Liver (tissue), 3 donors: ENCODE measurements around the gene INPP5J.

ENCODE experiments used
- EGR1 ChIP-seq, 2 donors: IDR thresholded peaks; 2 replicates each; pipeline ENCODE4 v1.6.1; 2016 to 2018; ENCODE audit warnings: antibody characterized with exemption in 2 of 2, low read depth in 2 of 2
- HNF4A ChIP-seq, 2 donors: conservative IDR thresholded peaks; 2 replicates each; pipeline ENCODE4 v1.6.1; 2016; ENCODE audit warnings: antibody characterized with exemption in 2 of 2, mild to moderate bottlenecking in 2 of 2
- JUND ChIP-seq, 2 donors: IDR thresholded peaks; 2 replicates each; pipeline ENCODE4 v1.6.1; 2016; ENCODE audit warnings: antibody characterized with exemption in 2 of 2
- RAD21 ChIP-seq, 2 donors: IDR thresholded peaks; 2 replicates each; pipeline ENCODE4 v1.6.1; 2016; ENCODE audit warnings: antibody characterized with exemption in 2 of 2, mild to moderate bottlenecking in 2 of 2
- SP1 ChIP-seq: IDR thresholded peaks from 2 replicates; pipeline ENCODE4 v1.6.1; 2018; ENCODE audit warnings: antibody characterized with exemption, mild to moderate bottlenecking
- TAF1 ChIP-seq: conservative IDR thresholded peaks from 2 replicates; pipeline ENCODE4 v1.6.1; 2016; ENCODE audit warnings: antibody characterized with exemption, mild to moderate bottlenecking
- YY1 ChIP-seq: IDR thresholded peaks from 2 replicates; pipeline ENCODE4 v1.6.1; 2016; ENCODE audit warnings: antibody characterized with exemption, mild to moderate bottlenecking
- TF ChIP-seq, protein P1 (sequence below): fragments of 150-350 bp; IDR thresholded peaks from 2 replicates; pipeline ENCODE4 v1.5.1; 2017; ENCODE audit warnings: improper control_type of control experiment, low read depth, low read length; ENCODE audit not compliant: missing input control
- TF ChIP-seq, protein P2 (sequence below): IDR thresholded peaks from 2 replicates; pipeline ENCODE4 v1.6.1; 2016; ENCODE audit warnings: antibody characterized with exemption
- TF ChIP-seq, protein P3 (sequence below): IDR thresholded peaks from 2 replicates; pipeline ENCODE4 v1.6.1; 2016; ENCODE audit warnings: antibody characterized with exemption, mild to moderate bottlenecking
- donor health status: healthy.
- donor health status: healthy.

DNA sequence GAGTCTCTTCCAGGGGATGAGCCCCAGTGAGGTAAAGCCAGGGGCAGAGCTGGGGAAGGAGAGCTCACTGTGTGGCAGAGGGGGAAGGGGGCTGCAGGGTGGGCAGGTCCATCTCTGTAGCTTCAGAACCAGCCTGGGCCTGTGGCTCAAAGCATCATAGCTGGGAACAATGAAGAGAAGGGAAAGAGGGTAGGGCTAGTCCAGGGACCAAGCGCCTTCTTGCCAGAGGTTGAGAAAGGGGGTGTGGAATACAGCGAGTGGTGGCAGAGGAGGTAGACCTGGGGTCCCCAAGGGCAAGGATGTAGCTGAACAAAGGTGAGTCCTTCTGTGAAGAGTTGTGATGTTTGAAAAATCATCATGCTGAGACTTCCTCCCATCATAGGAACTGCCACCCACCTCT, 18.8 kb downstream of the INPP5J start:
- TF ChIP-seq YY1 (no peak), HNF4A (conservative IDR thresholded peaks at IDR 0.05) (no peak), RAD21 (IDR thresholded peaks at IDR 0.05) (no peak), TAF1 (no peak), SP1 (no peak), JUND (IDR thresholded peaks at IDR 0.05) (no peak), EGR1 (IDR thresholded peaks at IDR 0.05; ENCODE audit: low read depth in 2 of 2) (no peak)
- TF ChIP-seq, protein P1, sequence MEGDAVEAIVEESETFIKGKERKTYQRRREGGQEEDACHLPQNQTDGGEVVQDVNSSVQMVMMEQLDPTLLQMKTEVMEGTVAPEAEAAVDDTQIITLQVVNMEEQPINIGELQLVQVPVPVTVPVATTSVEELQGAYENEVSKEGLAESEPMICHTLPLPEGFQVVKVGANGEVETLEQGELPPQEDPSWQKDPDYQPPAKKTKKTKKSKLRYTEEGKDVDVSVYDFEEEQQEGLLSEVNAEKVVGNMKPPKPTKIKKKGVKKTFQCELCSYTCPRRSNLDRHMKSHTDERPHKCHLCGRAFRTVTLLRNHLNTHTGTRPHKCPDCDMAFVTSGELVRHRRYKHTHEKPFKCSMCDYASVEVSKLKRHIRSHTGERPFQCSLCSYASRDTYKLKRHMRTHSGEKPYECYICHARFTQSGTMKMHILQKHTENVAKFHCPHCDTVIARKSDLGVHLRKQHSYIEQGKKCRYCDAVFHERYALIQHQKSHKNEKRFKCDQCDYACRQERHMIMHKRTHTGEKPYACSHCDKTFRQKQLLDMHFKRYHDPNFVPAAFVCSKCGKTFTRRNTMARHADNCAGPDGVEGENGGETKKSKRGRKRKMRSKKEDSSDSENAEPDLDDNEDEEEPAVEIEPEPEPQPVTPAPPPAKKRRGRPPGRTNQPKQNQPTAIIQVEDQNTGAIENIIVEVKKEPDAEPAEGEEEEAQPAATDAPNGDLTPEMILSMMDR, result no peak
- TF ChIP-seq, protein P2, sequence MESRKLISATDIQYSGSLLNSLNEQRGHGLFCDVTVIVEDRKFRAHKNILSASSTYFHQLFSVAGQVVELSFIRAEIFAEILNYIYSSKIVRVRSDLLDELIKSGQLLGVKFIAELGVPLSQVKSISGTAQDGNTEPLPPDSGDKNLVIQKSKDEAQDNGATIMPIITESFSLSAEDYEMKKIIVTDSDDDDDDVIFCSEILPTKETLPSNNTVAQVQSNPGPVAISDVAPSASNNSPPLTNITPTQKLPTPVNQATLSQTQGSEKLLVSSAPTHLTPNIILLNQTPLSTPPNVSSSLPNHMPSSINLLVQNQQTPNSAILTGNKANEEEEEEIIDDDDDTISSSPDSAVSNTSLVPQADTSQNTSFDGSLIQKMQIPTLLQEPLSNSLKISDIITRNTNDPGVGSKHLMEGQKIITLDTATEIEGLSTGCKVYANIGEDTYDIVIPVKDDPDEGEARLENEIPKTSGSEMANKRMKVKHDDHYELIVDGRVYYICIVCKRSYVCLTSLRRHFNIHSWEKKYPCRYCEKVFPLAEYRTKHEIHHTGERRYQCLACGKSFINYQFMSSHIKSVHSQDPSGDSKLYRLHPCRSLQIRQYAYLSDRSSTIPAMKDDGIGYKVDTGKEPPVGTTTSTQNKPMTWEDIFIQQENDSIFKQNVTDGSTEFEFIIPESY, result no peak
- TF ChIP-seq, protein P3, sequence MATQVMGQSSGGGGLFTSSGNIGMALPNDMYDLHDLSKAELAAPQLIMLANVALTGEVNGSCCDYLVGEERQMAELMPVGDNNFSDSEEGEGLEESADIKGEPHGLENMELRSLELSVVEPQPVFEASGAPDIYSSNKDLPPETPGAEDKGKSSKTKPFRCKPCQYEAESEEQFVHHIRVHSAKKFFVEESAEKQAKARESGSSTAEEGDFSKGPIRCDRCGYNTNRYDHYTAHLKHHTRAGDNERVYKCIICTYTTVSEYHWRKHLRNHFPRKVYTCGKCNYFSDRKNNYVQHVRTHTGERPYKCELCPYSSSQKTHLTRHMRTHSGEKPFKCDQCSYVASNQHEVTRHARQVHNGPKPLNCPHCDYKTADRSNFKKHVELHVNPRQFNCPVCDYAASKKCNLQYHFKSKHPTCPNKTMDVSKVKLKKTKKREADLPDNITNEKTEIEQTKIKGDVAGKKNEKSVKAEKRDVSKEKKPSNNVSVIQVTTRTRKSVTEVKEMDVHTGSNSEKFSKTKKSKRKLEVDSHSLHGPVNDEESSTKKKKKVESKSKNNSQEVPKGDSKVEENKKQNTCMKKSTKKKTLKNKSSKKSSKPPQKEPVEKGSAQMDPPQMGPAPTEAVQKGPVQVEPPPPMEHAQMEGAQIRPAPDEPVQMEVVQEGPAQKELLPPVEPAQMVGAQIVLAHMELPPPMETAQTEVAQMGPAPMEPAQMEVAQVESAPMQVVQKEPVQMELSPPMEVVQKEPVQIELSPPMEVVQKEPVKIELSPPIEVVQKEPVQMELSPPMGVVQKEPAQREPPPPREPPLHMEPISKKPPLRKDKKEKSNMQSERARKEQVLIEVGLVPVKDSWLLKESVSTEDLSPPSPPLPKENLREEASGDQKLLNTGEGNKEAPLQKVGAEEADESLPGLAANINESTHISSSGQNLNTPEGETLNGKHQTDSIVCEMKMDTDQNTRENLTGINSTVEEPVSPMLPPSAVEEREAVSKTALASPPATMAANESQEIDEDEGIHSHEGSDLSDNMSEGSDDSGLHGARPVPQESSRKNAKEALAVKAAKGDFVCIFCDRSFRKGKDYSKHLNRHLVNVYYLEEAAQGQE, result no peak
